RWPE2 (cell line): Measurements from ENCODE around the gene RGL1.
A peak's percentile ranks its signal among the peaks of the same experiment; 100 is the strongest.

ENCODE experiments used
- ATAC-seq: fragments of 200-7000 bp; cut with Tn5 transposase; 3 replicates; pipeline ENCODE4 v1.9.1; 2021; ENCODE audit warnings: low read depth
- DNase-seq: peaks from one replicate; pipeline ENCODE4 v3.0.0-alpha.2; 2020; ENCODE audit warnings: low spot score
- H3K27ac ChIP-seq: fragments of 450-650 bp; 2 replicates; pipeline ENCODE4 v1.5.1; 2017; ENCODE audit warnings: mild to moderate bottlenecking; ENCODE audit not compliant: poor library complexity, severe bottlenecking
- H3K27me3 ChIP-seq: fragments of 250-450 bp; sonication (Bioruptor Pico); 2 replicates; pipeline ENCODE4 v1.5.1; 2021; ENCODE audit warnings: mild to moderate bottlenecking, moderate library complexity; ENCODE audit not compliant: insufficient read depth, poor library complexity, severe bottlenecking
- H3K36me3 ChIP-seq: fragments of 250-450 bp; sonication (Bioruptor Pico); 2 replicates; pipeline ENCODE4 v1.5.1; 2020; ENCODE audit warnings: low read depth, mild to moderate bottlenecking, moderate library complexity
- H3K4me1 ChIP-seq: fragments of 250-450 bp; sonication (Bioruptor Pico); 2 replicates; pipeline ENCODE4 v1.5.1; 2021; ENCODE audit warnings: mild to moderate bottlenecking, moderate library complexity; ENCODE audit not compliant: insufficient read depth, poor library complexity, severe bottlenecking
- H3K4me3 ChIP-seq: fragments of 250-450 bp; sonication (Bioruptor Pico); 2 replicates; pipeline ENCODE4 v1.5.1; 2021; ENCODE audit warnings: mild to moderate bottlenecking, moderate library complexity; ENCODE audit not compliant: severe bottlenecking
- H3K9me3 ChIP-seq: fragments of 250-450 bp; sonication (Bioruptor Pico); 2 replicates; pipeline ENCODE4 v1.5.1; 2021; ENCODE audit warnings: mild to moderate bottlenecking, moderate library complexity; ENCODE audit not compliant: severe bottlenecking
- CTCF ChIP-seq: fragments of 450-650 bp; IDR thresholded peaks from one replicate; pipeline ENCODE4 v1.5.1; 2017; ENCODE audit warnings: mild to moderate bottlenecking, moderate library complexity; ENCODE audit not compliant: poor library complexity, severe bottlenecking

RGL1 gene

GRCh38 chr1:183870351-183871077 is 65.6 kb downstream of the RGL1 start:
- H3K27ac ChIP-seq: no peak overlapping the region
- no peaks in the 10 kb centered on the region for H3K27me3 ChIP-seq
- ATAC-seq: no peak
- DNase-seq: no peak
- H3K36me3 ChIP-seq: no peaks in the 10 kb centered on the region
- H3K4me3 ChIP-seq: no peak overlapping the region
- H3K4me1 ChIP-seq: peaks cover 4% of the 10 kb centered on the region
- TF ChIP-seq CTCF: no peak
- no peaks in the 10 kb centered on the region for H3K9me3 ChIP-seq

- ATAC-seq (peak; percentile 35; the same call in 1 of the 3 replicates), DNase-seq (no peak)
- Histone ChIP-seq H3K4me1 (peaks cover 4% of the 10 kb centered on the region), H3K9me3 (no peaks in the 10 kb centered on the region), H3K27me3 (no peaks in the 10 kb centered on the region), H3K36me3 (no peaks in the 10 kb centered on the region), H3K27ac (no peak overlapping the region), H3K4me3 (no peak overlapping the region)
- no peak for TF ChIP-seq CTCF
Observed at GRCh38 chr1:183871142-183871541, 66.2 kb downstream of the RGL1 start.

- no peaks in the 10 kb centered on the region for H3K9me3 ChIP-seq
- no peaks in the 10 kb centered on the region for H3K27me3 ChIP-seq
- no peaks in the 10 kb centered on the region for H3K36me3 ChIP-seq
- ATAC-seq: no peak
- H3K27ac ChIP-seq: no peak overlapping the region
- TF ChIP-seq CTCF: no peak
- no peak overlapping the region for H3K4me3 ChIP-seq
- peaks cover 4% of the 10 kb centered on the region for H3K4me1 ChIP-seq
- DNase-seq: no peak
Observed at GRCh38 chr1:183871601-183872000, 66.7 kb downstream of the RGL1 start.

DNA sequence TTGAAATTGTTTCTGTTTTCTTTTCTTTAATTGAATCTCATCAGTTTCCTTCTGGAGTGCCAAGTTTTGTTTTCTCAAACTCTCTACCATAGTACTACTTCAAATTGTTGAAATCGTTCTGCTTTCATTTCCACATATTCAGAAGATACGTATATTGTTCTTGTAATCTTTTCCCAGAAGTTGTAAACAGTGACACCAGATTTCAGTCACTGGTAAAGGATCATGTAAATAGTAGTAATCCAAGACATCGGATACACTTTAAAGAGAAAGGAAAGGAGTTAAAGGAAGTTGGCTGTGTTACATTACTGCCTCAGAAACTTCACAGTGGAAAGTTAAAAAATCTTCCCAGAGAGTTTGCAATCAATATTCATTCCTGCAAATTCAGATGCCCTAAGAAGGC is 67.5 kb downstream of the RGL1 start:
- TF ChIP-seq CTCF: no peak
- H3K27ac ChIP-seq: no peak overlapping the region
- H3K27me3 ChIP-seq: no peaks in the 10 kb centered on the region
- no peak for DNase-seq
- H3K4me1 ChIP-seq: peaks cover 4% of the 10 kb centered on the region
- no peak for ATAC-seq
- H3K9me3 ChIP-seq: no peaks in the 10 kb centered on the region
- H3K36me3 ChIP-seq: no peaks in the 10 kb centered on the region
- H3K4me3 ChIP-seq: no peak overlapping the region

GRCh38 chr1:183873642-183874041 is 68.7 kb downstream of the RGL1 start:
- Histone ChIP-seq H3K27ac (no peak overlapping the region), H3K4me3 (no peak overlapping the region), H3K4me1 (peaks cover 4% of the 10 kb centered on the region), H3K27me3 (no peaks in the 10 kb centered on the region), H3K36me3 (no peaks in the 10 kb centered on the region), H3K9me3 (no peaks in the 10 kb centered on the region)
- no peak for TF ChIP-seq CTCF
- no peak for ATAC-seq
- DNase-seq: no peak
